Keratinocyte (primary cell): ENCODE data around the gene ZNF792. TPM values are rescaled to one million over a fixed set of nuclear protein-coding genes. Genes with fewer than 3 reads are reported as not detected.

ENCODE experiments used
- DNase-seq: peaks from one replicate; pipeline ENCODE4 v3.0.0-alpha.2; 2011; ENCODE audit warnings: low read depth, missing footprints, low spot score
- FAIRE-seq: peaks from 2 replicates; lab custom pipeline; 2011; peaks lifted over from hg19 to GRCh38; lab: Jason Lieb, UNC
- H2AFZ ChIP-seq: 2 replicates; pipeline ENCODE4 v1.6.0; 2012; ENCODE audit warnings: low read length, control low read depth, inconsistent platforms; ENCODE audit not compliant: control insufficient read depth
- H3K27ac ChIP-seq: 2 replicates; pipeline ENCODE4 v1.5.1; 2011; ENCODE audit warnings: low read length; ENCODE audit not compliant: control insufficient read depth, insufficient read depth
- H3K27me3 ChIP-seq: 3 replicates; pipeline ENCODE4 v1.6.0; 2011; ENCODE audit warnings: low read length; ENCODE audit not compliant: control insufficient read depth, insufficient read depth; ENCODE audit errors: extremely low read depth
- H3K36me3 ChIP-seq, 2 experiments: 2 replicates in 1 of 2; 3 replicates in 1 of 2; pipeline ENCODE4 v1.5.1; 2011; ENCODE audit warnings: low read length in 2 of 2, mild to moderate bottlenecking in 1 of 2; ENCODE audit not compliant: control insufficient read depth in 2 of 2, insufficient read depth in 2 of 2; ENCODE audit errors: extremely low read depth in 1 of 2
- H3K4me1 ChIP-seq: 3 replicates; pipeline ENCODE4 v1.5.1; 2011; ENCODE audit warnings: low read length; ENCODE audit not compliant: control insufficient read depth, insufficient read depth; ENCODE audit errors: extremely low read depth
- H3K4me2 ChIP-seq: 3 replicates; pipeline ENCODE4 v1.6.0; 2011; ENCODE audit warnings: low read depth, low read length; ENCODE audit not compliant: control insufficient read depth, insufficient read depth; ENCODE audit errors: extremely low read depth
- H3K4me3 ChIP-seq, 3 experiments: fragments of 200-600 bp in 1 of 3; sonication (generic) in 1 of 3; 2 replicates in 2 of 3; 3 replicates in 1 of 3; pipeline ENCODE4 v1.5.1; 2011 to 2016; ENCODE audit warnings: low read length in 3 of 3, mild to moderate bottlenecking in 3 of 3, control low read depth in 2 of 3, inconsistent platforms in 1 of 3, low read depth in 1 of 3, mixed read lengths in 1 of 3, mixed run types in 1 of 3, moderate library complexity in 1 of 3; ENCODE audit not compliant: control insufficient read depth in 2 of 3, insufficient read depth in 2 of 3; ENCODE audit errors: extremely low read depth in 1 of 3
- H3K79me2 ChIP-seq: 2 replicates; pipeline ENCODE4 v1.6.0; 2012; ENCODE audit warnings: low read length; ENCODE audit not compliant: control insufficient read depth, insufficient read depth
- H3K9ac ChIP-seq: 3 replicates; pipeline ENCODE4 v1.6.0; 2011; ENCODE audit warnings: low read length; ENCODE audit not compliant: control insufficient read depth, insufficient read depth; ENCODE audit errors: extremely low read depth
- H3K9me1 ChIP-seq: 3 replicates; pipeline ENCODE4 v1.6.0; 2011; ENCODE audit warnings: low read length; ENCODE audit not compliant: control insufficient read depth, insufficient read depth; ENCODE audit errors: extremely low read depth
- H3K9me3 ChIP-seq: 2 replicates; pipeline ENCODE4 v1.5.1; 2012; ENCODE audit warnings: low read depth, low read length; ENCODE audit not compliant: control insufficient read depth
- H4K20me1 ChIP-seq: 3 replicates; pipeline ENCODE4 v1.6.0; 2011; ENCODE audit warnings: low read length; ENCODE audit not compliant: control insufficient read depth, insufficient read depth; ENCODE audit errors: extremely low read depth
- CTCF ChIP-seq, 3 experiments: IDR thresholded peaks in 1 of 3; conservative IDR thresholded peaks in 1 of 3; optimal IDR thresholded peaks in 1 of 3; 2 replicates in 2 of 3; 3 replicates in 1 of 3; pipeline versions ENCODE3 to v1.5.1; 2011; ENCODE audit warnings: low read length in 3 of 3, mild to moderate bottlenecking in 3 of 3, moderate library complexity in 2 of 3, control low read depth in 1 of 3, inconsistent platforms in 1 of 3; ENCODE audit not compliant: insufficient read depth in 2 of 3; ENCODE audit errors: extremely low read depth in 1 of 3
- EZH2 ChIP-seq: IDR thresholded peaks from one replicate; pipeline ENCODE4 v1.6.1; 2012; ENCODE audit warnings: inconsistent platforms, mild to moderate bottlenecking, low read length, moderate library complexity
- dilution Hi-C: fragments of 300-500 bp; cut with MboI; formaldehyde crosslinking; loops from one replicate; pipeline ENCODE4 v1.7.0; 2020; ENCODE audit warnings: low sequenced_read_pairs; ENCODE audit not compliant: extremely low pct_ligation_motif_present
- polyA plus RNA-seq, 5 experiments: library from polyadenylated mRNA; depleted of rRNA in 3 of 5; stranded (reverse) in 3 of 5; stranded (forward) in 1 of 5; unstranded in 1 of 5; fragments of >200 nt; gene quantifications; 1 replicate in 1 of 5; 2 replicates in 3 of 5; 3 replicates in 1 of 5; pipeline versions ENCODE4 v1.2.1 to v1.2.3, GENCODE V29; 2011 to 2012; ENCODE audit warnings: missing spikeins in 2 of 5, low read depth in 1 of 5, low replicate concordance in 1 of 5

Gene ZNF792
- polyA plus RNA-seq, 1 donor (not counting 4 experiments of a cell fraction or from before 2014, with no cell fraction given), result 1.9 TPM

GRCh38 chr19:34989298-34989697, 25.3 kb upstream of the ZNF792 start:
- DNase-seq, result no peak
- dilution Hi-C loops, result no loop called here
- no peak overlapping the region for H3K4me2 ChIP-seq

GRCh38 chr19:34988119-34988518, 24.1 kb upstream of the ZNF792 start:
- Histone ChIP-seq H3K9me3 (no peaks in the 10 kb centered on the region), H4K20me1 (no peaks in the 10 kb centered on the region), H3K4me3 (no peak overlapping the region), H3K27ac (no peak overlapping the region), H3K79me2 (no peaks in the 10 kb centered on the region), H3K4me1 (no peaks in the 10 kb centered on the region), H2AFZ (no peak overlapping the region), H3K36me3 (no peaks in the 10 kb centered on the region), H3K9me1 (no peaks in the 10 kb centered on the region), H3K9ac (no peak overlapping the region), H3K27me3 (peaks cover 7% of the 10 kb centered on the region), H3K4me2 (no peak overlapping the region)
- dilution Hi-C loops, result no loop called here
- TF ChIP-seq CTCF (optimal IDR thresholded peaks at IDR 0.05 in 1 of 3, IDR thresholded peaks at IDR 0.05 in 1 of 3, conservative IDR thresholded peaks at IDR 0.05 in 1 of 3; ENCODE audit: extremely low read depth in 1 of 3, insufficient read depth in 2 of 3, low read length in 3 of 3), result no peak
- TF ChIP-seq EZH2, result no peak
- DNase-seq, result no peak
- FAIRE-seq, result no peak

More at GRCh38 chr19:34989298-34989697, 25.3 kb upstream of the ZNF792 start:
- H3K27me3 ChIP-seq, result peaks cover 7% of the 10 kb centered on the region
- no peaks in the 10 kb centered on the region for H3K9me1 ChIP-seq
- no peak overlapping the region for H3K27ac ChIP-seq
- no peak for TF ChIP-seq CTCF (optimal IDR thresholded peaks at IDR 0.05 in 1 of 3, IDR thresholded peaks at IDR 0.05 in 1 of 3, conservative IDR thresholded peaks at IDR 0.05 in 1 of 3; ENCODE audit: extremely low read depth in 1 of 3, insufficient read depth in 2 of 3, low read length in 3 of 3)
- no peak for TF ChIP-seq EZH2
- H3K4me3 ChIP-seq, result no peak overlapping the region
- no peak overlapping the region for H2AFZ ChIP-seq
- H3K9ac ChIP-seq, result no peak overlapping the region
- no peaks in the 10 kb centered on the region for H3K79me2 ChIP-seq
- H3K4me1 ChIP-seq, result no peaks in the 10 kb centered on the region
- H3K9me3 ChIP-seq, result no peaks in the 10 kb centered on the region
- H4K20me1 ChIP-seq, result no peaks in the 10 kb centered on the region
- H3K36me3 ChIP-seq, result no peaks in the 10 kb centered on the region
- no peak for FAIRE-seq
